ENCODE data around the gene ZMYM5. TPM values are rescaled to one million over a fixed set of nuclear protein-coding genes. Genes with fewer than 3 reads are reported as not detected.

ZMYM5 gene
- 13.1 and 16.6 TPM in 2 replicates for total RNA-seq

GRCh38 chr13:19863323-19864023 lies at the start of gene ZMYM5:
ZMYM5 (minus strand) TSS chr13:19863649; CDS start chr13:19852180, 11,469 bp downstream.

GRCh38 chr13:19782727-19783682 lies 80.4 kb downstream of the ZMYM5 start, which contains the start of gene PSPC1:
PSPC1 (minus strand) TSS chr13:19782945; CDS start chr13:19782757, 188 bp downstream.

Other genes with a start within 250 kb of the ZMYM5 start
- 14.2 and 16.2 TPM in 2 replicates for gene MPHOSPH8, start 230.0 kb downstream of the ZMYM5 start, total RNA-seq
- gene PSPC1, start 80.7 kb downstream of the ZMYM5 start, total RNA-seq, result 55.4 and 66.1 TPM in 2 replicates
- gene ZMYM2, start 95.1 kb upstream of the ZMYM5 start, total RNA-seq, result 48.6 and 49.1 TPM in 2 replicates

Measured in placental pericyte (primary cell).